DMS79 treated with DMSO at 0.1 percent for 48 hours (cell line): Measurements from ENCODE around the gene NTN4.
"Not testable (repeated sequence)": the region's sequence is repeated elsewhere in the genome, so short reads cannot be mapped to it uniquely, and the experiment has no call there.

ENCODE experiments used
- DNase-seq: peaks from one replicate; lab custom pipeline; 2025; lab: John Stamatoyannopoulos, UW

The NTN4 gene

GRCh38 chr12:95709152-95709551 is 81.4 kb downstream of the NTN4 start:
- no peak for DNase-seq

- DNase-seq, result no peak
Observed at GRCh38 chr12:95705143-95705542, 85.4 kb downstream of the NTN4 start.

- no peak for DNase-seq
Observed at GRCh38 chr12:95703986-95704385, 86.6 kb downstream of the NTN4 start.

GRCh38 chr12:95701722-95702418 is 88.7 kb downstream of the NTN4 start:
- no peak for DNase-seq

GRCh38 chr12:95701275-95701674 is 89.3 kb downstream of the NTN4 start:
- no peak for DNase-seq

GRCh38 chr12:95700316-95700785 is 90.2 kb downstream of the NTN4 start:
- DNase-seq, result no peak

GRCh38 chr12:95699579-95699978 is 91.0 kb downstream of the NTN4 start:
- no peak for DNase-seq

- DNase-seq, result no peak
Observed at GRCh38 chr12:95694136-95694535, 96.4 kb downstream of the NTN4 start.

GRCh38 chr12:95693689-95694088 is 96.9 kb downstream of the NTN4 start:
- DNase-seq, result no peak

- DNase-seq, result no peak
Observed at GRCh38 chr12:95690861-95691635, 99.5 kb downstream of the NTN4 start.

GRCh38 chr12:95687937-95688336 is 102.6 kb downstream of the NTN4 start:
- DNase-seq, result no peak

GRCh38 chr12:95683418-95683817 is 107.1 kb downstream of the NTN4 start:
- no peak for DNase-seq

- no peak for DNase-seq
Observed at GRCh38 chr12:95681210-95681765, 109.3 kb downstream of the NTN4 start.

GRCh38 chr12:95678684-95679083 is 111.9 kb downstream of the NTN4 start:
- DNase-seq, result no peak

GRCh38 chr12:95677782-95678181 is 112.8 kb downstream of the NTN4 start:
- not testable (repeated sequence) for DNase-seq

GRCh38 chr12:95674631-95675030 is 115.9 kb downstream of the NTN4 start:
- peak; percentile 93 for DNase-seq

- peak; percentile 76 for DNase-seq
Observed at GRCh38 chr12:95674163-95674562, 116.4 kb downstream of the NTN4 start.

- DNase-seq, result no peak
Observed at GRCh38 chr12:95673576-95673975, 117.0 kb downstream of the NTN4 start.

- no peak for DNase-seq
Observed at GRCh38 chr12:95672166-95672565, 118.4 kb downstream of the NTN4 start.

- no peak for DNase-seq
Observed at GRCh38 chr12:95671265-95671664, 119.3 kb downstream of the NTN4 start.

GRCh38 chr12:95663525-95663924 is 127.0 kb downstream of the NTN4 start:
- no peak for DNase-seq

- no peak for DNase-seq
Observed at GRCh38 chr12:95661360-95661759, 129.2 kb downstream of the NTN4 start.

GRCh38 chr12:95658386-95658785 is 132.2 kb downstream of the NTN4 start:
- no peak for DNase-seq
